Activated CD4-positive, CD25-positive, alpha-beta regulatory T cell treated with anti-CD3 and anti-CD28 coated beads, Interleukin-2, amount 50 U/mL, for 72 hours (primary cell): Measurements from ENCODE around the gene CCDC57.
"Not testable (repeated sequence)": the region's sequence is repeated elsewhere in the genome, so short reads cannot be mapped to it uniquely, and the experiment has no call there.

Source experiments
- DNase-seq: peaks from one replicate; pipeline ENCODE4 v3.0.0; 2021

Gene CCDC57

GRCh38 chr17:82219753-82220709 is 7.4 kb upstream of the CCDC57 start:
- no peak for DNase-seq

- no peak for DNase-seq
Measured at GRCh38 chr17:82219083-82219482, 6.4 kb upstream of the CCDC57 start.

DNA sequence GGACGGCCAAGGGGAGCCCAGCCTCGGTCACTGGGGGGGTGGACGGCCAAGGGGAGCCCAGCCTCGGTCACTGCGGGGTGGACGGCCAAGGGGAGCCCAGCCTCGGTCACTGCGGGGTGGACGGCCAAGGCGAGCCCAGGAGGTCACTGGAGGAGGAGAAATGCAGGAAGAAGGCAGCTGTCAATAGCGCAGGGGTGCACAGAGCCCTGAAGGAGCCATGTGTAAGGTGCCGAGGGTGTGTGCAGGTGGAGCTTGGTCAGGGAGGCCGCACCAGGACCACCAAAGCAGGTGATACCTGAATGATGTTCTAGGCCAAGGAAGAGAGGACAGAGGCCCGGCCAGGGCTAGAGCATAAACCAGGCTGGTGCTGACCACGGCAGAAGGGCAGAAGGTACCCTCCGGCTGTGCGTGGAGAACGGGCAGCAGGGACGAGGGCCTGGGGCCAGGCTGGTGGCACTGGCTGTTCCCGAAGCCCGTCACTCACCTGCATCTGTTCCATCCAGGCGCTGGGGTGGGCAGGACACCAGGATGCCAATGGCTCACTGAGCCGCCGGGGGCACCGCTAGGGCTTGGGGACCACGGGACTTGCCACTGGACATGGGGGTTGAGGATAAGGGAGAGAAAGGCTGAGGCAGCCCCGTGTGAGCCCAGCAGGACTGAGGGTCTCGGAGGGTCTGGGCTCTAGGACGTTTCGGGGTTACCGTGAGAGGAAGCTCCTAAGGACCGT is 5.9 kb upstream of the CCDC57 start:
- no peak for DNase-seq

DNA sequence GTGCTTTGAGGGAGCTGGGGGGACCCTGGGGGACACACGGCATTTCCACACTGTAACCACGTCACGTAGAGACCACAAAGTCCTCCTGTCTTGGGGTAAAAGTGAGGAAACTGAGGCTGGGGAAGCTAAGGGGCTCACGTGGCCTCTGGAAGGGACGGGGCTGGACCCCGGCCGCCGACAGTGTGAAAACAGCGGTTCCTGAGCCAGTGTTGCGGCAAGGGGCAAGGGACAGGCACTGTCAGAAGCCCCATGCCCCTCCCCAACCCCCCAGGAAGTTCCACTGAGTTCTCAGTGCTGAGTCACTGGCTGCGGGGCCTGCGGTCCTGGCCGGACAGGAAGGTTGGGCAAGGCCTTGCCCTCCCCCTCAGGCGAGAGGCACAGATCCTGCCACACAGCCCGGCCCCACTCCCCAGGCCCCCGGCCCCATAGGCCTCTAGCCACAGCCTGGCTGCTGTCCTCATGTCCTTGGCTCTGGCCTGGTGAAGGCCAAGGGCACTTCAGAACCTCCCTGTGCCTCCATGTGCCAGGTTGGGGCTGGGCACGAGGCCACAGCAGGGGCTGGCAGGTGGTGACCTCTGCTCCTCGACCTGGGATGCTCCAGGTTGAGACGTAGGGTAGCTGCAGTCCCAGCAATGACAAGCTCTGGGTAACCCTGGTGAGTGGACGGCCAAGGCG is 5.0 kb upstream of the CCDC57 start:
- no peak for DNase-seq

GRCh38 chr17:82217120-82217529 is 4.5 kb upstream of the CCDC57 start:
- no peak for DNase-seq

DNA sequence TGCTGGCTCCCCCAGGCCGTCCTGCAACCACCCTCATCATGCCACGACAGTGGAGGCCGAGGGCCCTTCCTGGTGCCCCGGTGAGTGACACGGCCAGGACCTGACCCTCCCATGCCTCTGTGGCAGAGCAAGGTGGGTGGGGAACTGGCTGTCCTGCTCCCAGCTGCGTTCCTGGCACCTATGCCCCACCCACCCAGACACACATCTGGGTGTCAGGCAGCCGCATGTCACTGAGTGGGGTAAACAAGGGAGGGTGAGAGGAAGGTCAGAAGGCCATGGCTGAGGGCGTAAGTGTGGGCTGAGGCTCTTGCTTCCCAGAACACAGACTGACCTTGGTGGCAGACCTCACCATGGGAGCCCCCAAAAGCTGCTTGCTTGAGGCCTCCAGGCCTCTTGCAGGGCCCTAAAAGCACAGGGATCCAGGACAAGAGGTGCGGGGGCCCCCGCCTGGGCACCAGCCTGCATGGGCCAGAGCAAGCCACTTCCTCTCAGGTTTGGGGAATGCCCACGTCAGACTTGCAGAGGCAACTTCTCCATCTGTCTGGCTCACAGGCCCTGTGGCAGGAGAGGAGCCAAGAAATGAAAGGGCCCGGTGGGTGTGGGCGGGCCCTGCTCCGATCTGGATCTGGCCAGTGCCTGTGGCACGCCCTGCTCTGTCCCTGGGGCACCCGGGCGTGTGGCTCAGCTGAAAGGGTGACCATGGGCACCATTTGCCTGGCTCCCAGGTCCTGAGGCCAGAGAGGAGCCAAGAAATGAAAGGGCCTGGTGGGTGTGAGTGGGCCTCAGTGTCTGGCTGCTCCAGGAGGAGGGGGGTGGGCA is 3.9 kb upstream of the CCDC57 start:
- no peak for DNase-seq

DNA sequence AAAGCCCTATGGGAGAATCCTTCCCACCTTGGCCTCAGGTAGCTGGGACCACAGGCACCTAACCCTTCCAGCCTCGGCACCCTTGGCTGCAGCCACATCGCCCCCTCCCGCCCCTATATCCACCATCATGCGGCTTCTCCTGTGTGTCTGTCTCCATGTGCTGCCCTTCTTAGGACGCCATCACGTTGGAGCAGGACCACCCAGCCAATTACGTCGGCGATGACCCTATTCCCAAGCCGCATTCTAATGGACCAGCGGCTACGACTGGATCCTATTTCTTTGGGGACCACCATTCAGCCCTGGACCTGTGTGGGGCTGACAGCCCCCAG is 3.3 kb upstream of the CCDC57 start:
- DNase-seq, result no peak

- DNase-seq, result no peak
Measured at GRCh38 chr17:82215095-82215971, 2.7 kb upstream of the CCDC57 start.

GRCh38 chr17:82214012-82214628 is 1.5 kb upstream of the CCDC57 start:
- no peak for DNase-seq

DNA sequence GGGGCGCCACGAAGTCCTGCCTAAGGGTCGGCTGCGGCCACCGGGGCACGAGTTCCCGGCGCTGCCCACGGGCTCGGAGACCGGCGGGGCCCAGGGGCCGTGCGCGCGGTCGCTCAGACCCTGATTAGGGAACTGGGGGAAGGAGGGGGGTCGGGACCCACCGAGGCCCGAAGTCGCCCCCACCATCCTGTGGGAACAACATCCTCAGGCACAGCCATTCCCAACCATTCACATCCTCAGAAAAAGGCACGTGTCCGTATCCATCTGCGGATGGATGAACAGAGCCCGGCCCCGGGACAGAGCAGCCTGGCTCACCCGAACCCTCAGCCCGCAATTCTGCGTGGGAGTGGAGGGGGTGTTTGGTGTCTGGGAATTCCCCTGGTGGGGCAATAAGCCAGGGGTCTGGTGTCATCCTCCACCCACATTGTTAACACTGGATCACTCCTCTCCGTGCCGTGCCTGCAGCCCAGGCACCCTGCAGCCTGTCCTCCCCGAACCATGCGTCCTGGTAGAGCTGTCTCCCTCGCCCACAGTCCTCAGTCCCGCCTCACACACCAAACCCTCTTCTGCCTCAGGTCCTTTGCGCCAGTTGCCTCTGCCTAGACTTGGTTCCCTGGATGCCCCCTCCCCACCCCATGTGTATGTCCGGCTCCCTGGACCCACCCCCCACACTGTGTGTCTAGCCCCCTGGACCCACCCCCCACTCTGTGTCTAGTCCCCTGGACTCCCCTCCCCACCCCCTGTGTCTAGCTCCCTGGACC is 789 bp upstream of the CCDC57 start:
- DNase-seq, result no peak

DNA sequence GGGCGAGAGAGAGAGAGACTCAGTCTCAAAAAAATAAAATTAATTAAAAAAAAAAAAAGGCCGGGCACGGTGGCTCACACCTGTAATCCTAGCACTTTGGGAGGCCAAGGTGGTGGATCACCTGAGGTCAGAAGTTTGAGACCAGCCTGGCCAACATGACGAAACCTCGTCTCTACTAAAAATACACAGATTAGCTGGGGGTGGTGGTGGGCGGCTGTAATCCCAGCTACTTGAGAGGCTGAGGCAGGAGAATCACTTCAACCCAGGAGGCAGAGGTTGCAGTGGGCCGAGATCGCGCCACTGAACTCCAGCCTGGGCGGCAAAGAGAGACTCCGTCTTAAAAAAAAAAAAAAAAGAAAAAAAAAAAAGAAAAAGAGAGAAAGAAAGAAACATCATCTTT is 2.0 kb downstream of the CCDC57 start:
- not testable (repeated sequence) for DNase-seq

GRCh38 chr17:82205720-82206508 is 6.7 kb downstream of the CCDC57 start:
- peak; percentile 80 for DNase-seq

DNA sequence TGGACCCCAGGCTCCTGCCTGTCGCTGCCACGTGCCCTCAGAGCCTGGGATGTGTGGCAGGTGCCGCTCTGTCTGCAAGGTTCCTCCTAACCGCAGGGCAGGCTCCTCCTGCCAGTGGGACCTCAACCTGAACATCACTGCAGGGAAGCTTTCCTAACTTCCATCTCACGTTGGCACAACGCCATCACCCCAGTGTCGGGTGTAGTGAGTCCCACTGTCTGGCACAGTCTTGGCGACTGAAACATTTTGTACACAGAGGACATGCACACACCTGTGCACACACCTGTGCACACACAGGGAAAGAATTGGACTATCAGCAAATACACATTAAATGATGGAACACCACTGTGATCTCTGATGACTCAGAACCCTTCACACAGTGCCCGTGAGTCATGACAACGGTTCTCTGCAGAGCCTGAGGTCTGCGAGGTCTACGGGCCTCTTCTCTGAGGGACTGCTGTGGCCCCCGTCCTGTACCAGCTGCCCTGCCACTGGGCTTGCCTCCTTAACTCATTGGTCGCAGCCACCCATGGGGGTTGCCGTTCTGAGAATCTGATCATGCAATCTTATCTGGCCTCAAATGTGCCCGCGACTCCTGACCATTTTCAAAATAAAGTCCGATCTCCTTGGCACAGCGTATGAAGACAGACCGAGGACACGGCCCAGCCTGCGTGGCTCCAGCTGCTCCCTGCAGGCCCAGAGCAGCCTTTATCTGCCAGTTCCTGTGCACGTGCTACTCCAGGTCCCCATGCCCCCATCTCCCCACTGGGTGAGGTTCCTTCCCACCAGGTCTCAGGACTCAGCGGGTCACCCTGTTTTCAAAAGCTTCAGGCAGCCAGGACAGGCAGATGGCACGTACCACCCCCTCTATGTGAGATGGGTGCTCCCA is 7.6 kb downstream of the CCDC57 start:
- DNase-seq, result no peak

- no peak for DNase-seq
Measured at GRCh38 chr17:82203920-82204319, 8.7 kb downstream of the CCDC57 start.

DNA sequence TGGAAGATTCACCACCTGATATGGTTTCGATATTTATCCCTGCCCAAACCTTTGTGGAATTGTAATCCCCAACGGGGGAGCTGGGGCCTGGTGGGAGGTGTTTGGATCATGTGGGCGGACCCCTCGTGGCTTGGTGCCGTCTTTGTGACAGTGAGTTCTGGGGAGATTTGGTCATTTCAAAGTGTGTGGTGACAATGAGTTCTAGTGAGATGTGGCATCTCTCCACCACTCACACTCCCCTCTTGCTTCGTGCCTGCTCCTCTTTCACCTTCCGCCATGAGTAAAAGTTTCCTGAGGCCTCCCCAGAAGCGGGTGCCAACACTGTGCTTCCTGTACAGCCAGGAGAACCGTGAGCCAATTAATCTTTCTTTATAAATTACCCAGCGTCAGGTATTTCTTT is 9.7 kb downstream of the CCDC57 start:
- DNase-seq, result no peak

- no peak for DNase-seq
Measured at GRCh38 chr17:82201498-82201910, 11.1 kb downstream of the CCDC57 start.

DNA sequence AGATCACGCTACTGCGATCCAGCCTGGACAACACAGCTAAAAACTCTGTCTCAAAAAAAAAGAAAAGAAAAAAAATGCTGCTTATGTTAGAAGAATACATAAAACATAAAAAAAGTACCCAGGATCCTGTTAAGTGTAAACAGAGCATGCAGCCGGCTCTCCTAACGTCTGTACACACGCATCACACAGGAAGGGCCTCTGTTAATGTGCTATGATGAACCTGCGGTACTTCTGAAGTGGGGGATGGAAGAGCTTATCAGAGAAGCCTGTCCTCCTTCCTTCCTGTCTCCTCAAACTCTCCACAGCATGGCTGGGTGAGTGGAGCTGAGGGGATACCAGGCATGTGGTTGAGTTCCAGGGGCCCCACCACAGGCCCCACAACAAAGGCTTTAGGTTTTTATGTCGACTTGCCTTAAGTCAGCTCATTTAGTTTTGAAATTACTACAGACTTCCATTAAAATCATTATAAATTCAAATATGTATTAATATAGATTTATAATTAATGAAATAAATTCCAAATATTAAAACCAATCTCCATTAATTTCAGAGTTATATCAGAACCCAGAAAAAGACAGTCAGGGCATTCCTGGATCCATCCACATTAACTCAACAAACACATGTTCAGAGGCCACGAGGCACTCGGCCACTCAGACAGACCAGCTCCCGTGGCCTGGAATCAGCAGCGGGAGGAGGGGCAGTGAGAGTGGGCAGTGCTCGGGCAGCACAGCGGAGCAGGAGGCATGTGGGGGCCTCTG is 11.7 kb downstream of the CCDC57 start:
- DNase-seq, result no peak

DNA sequence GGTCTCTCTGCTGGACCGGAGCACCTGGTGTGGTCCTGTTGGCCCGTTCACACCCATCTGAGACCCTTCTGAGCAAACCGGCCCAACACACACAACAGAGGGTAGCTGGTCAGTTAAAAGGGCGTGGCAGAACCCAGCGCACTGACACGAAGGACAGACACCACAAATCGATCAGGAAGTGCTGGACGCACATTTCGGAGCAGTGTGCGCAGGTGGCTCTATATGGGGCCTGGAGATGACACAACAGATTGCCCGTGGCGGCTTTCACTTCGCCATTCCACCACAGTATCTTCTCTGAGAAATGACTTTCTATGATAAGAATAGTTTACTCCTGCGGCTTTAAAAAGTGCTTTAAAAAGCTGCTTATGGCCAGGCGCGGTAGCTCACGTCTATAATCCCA is 12.5 kb downstream of the CCDC57 start:
- no peak for DNase-seq
